ENCODE results near the gene ZBTB20. TPM values are rescaled to one million over a fixed set of nuclear protein-coding genes. Genes with fewer than 3 reads are reported as not detected.
"Not testable (repeated sequence)": the region's sequence is repeated elsewhere in the genome, so short reads cannot be mapped to it uniquely, and the experiment has no call there.

The ZBTB20 gene
- total RNA-seq, 1 experiment from 2014 or later, result 5.1 TPM

GRCh38 chr3:115147329-115148141 lies 447 bp upstream of the ZBTB20 start:
- DNase-seq (ENCODE audit: low spot score), result peak; percentile 99

GRCh38 chr3:115146032-115146417 lies 1.1 kb downstream of the ZBTB20 start:
- DNase-seq (ENCODE audit: low spot score), result peak; percentile 64

- DNase-seq (ENCODE audit: low spot score), result no peak
These were observed 5.9 kb downstream of the ZBTB20 start for GRCh38 chr3:115141033-115141757.

- DNase-seq (ENCODE audit: low spot score), result no peak
These were observed 8.0 kb downstream of the ZBTB20 start for GRCh38 chr3:115139072-115139471.

- DNase-seq (ENCODE audit: low spot score), result no peak
These were observed 12.3 kb downstream of the ZBTB20 start for GRCh38 chr3:115134648-115135347.

GRCh38 chr3:115127208-115127607 lies 19.9 kb downstream of the ZBTB20 start:
- no peak for DNase-seq (ENCODE audit: low spot score)

GRCh38 chr3:115120597-115120996 lies 26.5 kb downstream of the ZBTB20 start:
- DNase-seq (ENCODE audit: low spot score), result no peak

- no peak for DNase-seq (ENCODE audit: low spot score)
These were observed 33.7 kb downstream of the ZBTB20 start for GRCh38 chr3:115113367-115113766.

GRCh38 chr3:115111632-115112031 lies 35.5 kb downstream of the ZBTB20 start:
- DNase-seq (ENCODE audit: low spot score), result no peak

- DNase-seq (ENCODE audit: low spot score), result no peak
These were observed 36.3 kb downstream of the ZBTB20 start for GRCh38 chr3:115110830-115111229.

- DNase-seq (ENCODE audit: low spot score), result not testable (repeated sequence)
These were observed 37.0 kb downstream of the ZBTB20 start for GRCh38 chr3:115110066-115110465.

GRCh38 chr3:115108614-115109013 lies 38.5 kb downstream of the ZBTB20 start:
- DNase-seq (ENCODE audit: low spot score), result no peak

- no peak for DNase-seq (ENCODE audit: low spot score)
These were observed 45.0 kb downstream of the ZBTB20 start for GRCh38 chr3:115102046-115102445.

GRCh38 chr3:115100806-115101205 lies 46.3 kb downstream of the ZBTB20 start:
- no peak for DNase-seq (ENCODE audit: low spot score)

GRCh38 chr3:115099986-115100571 lies 47.0 kb downstream of the ZBTB20 start:
- peak; percentile 82 for DNase-seq (ENCODE audit: low spot score)

- no peak for DNase-seq (ENCODE audit: low spot score)
These were observed 47.7 kb downstream of the ZBTB20 start for GRCh38 chr3:115099134-115099985.

GRCh38 chr3:115098354-115099073 lies 48.6 kb downstream of the ZBTB20 start:
- no peak for DNase-seq (ENCODE audit: low spot score)

- DNase-seq (ENCODE audit: low spot score), result no peak
These were observed 51.9 kb downstream of the ZBTB20 start for GRCh38 chr3:115095236-115095635.

GRCh38 chr3:115092220-115092791 lies 54.8 kb downstream of the ZBTB20 start:
- DNase-seq (ENCODE audit: low spot score), result peak; percentile 68

- no peak for DNase-seq (ENCODE audit: low spot score)
These were observed 56.4 kb downstream of the ZBTB20 start for GRCh38 chr3:115090712-115091111.
